ENCODE measurements around the gene CCND3.

Gene CCND3

GRCh38 chr6:41941280-41942066 lies at the start of gene CCND3:
TSS of gene CCND3 (minus strand) at chr6:41941808. CDS start at chr6:41941649, 159 bp downstream.
- peak; percentile 90 for DNase-seq

GRCh38 chr6:41986339-41986738 lies 44.7 kb upstream of the CCND3 start:
- DNase-seq = no peak

- no peak for DNase-seq
Measured at GRCh38 chr6:41984623-41985022, 43.0 kb upstream of the CCND3 start.

- peak; percentile 67 for DNase-seq
Measured at GRCh38 chr6:41976794-41977484, 35.3 kb upstream of the CCND3 start.

- no peak for DNase-seq
Measured at GRCh38 chr6:41975276-41975675, 33.7 kb upstream of the CCND3 start.

- DNase-seq = no peak
Measured at GRCh38 chr6:41974281-41974825, 32.7 kb upstream of the CCND3 start.

GRCh38 chr6:41972826-41973225 lies 31.2 kb upstream of the CCND3 start:
- no peak for DNase-seq

- DNase-seq = peak; percentile 76
Measured at GRCh38 chr6:41970436-41970846, 28.8 kb upstream of the CCND3 start.

GRCh38 chr6:41967312-41968287 lies 26.0 kb upstream of the CCND3 start:
- no peak for DNase-seq

- no peak for DNase-seq
Measured at GRCh38 chr6:41966961-41967311, 25.3 kb upstream of the CCND3 start.

GRCh38 chr6:41966214-41966920 lies 24.8 kb upstream of the CCND3 start:
- DNase-seq = no peak

GRCh38 chr6:41965429-41966213 lies 24.0 kb upstream of the CCND3 start:
- no peak for DNase-seq

GRCh38 chr6:41964201-41964887 lies 22.7 kb upstream of the CCND3 start:
- no peak for DNase-seq

- DNase-seq = no peak
Measured at GRCh38 chr6:41963371-41963770, 21.8 kb upstream of the CCND3 start.

- DNase-seq = no peak
Measured at GRCh38 chr6:41960028-41960427, 18.4 kb upstream of the CCND3 start.

GRCh38 chr6:41958022-41958856 lies 16.6 kb upstream of the CCND3 start:
- DNase-seq = peak; percentile 64

GRCh38 chr6:41957117-41957516 lies 15.5 kb upstream of the CCND3 start:
- no peak for DNase-seq

GRCh38 chr6:41955412-41955811 lies 13.8 kb upstream of the CCND3 start:
- DNase-seq = no peak

- DNase-seq = no peak
Measured at GRCh38 chr6:41954668-41955067, 13.1 kb upstream of the CCND3 start.

Measured in stimulated activated CD4-positive, alpha-beta T cell treated with anti-CD3 and anti-CD28 coated beads, Interleukin-4, amount 100 ng/mL, for 24 hours (primary cell).